Stimulated activated CD4-positive, alpha-beta T cell treated with anti-CD3 and anti-CD28 coated beads, Interleukin-12 subunit alpha, Interleukin-12 subunit beta, amount 100 ng/mL, for 24 hours (primary cell): ENCODE measurements around the gene RNPC3.
A peak's percentile ranks its signal among the peaks of the same experiment; 100 is the strongest.

Experiments used
- DNase-seq, 2 experiments: peaks; one replicate each; pipeline ENCODE4 v3.0.0-alpha.2; 2020; ENCODE audit warnings: low read depth in 2 of 2

Gene RNPC3, protein sequence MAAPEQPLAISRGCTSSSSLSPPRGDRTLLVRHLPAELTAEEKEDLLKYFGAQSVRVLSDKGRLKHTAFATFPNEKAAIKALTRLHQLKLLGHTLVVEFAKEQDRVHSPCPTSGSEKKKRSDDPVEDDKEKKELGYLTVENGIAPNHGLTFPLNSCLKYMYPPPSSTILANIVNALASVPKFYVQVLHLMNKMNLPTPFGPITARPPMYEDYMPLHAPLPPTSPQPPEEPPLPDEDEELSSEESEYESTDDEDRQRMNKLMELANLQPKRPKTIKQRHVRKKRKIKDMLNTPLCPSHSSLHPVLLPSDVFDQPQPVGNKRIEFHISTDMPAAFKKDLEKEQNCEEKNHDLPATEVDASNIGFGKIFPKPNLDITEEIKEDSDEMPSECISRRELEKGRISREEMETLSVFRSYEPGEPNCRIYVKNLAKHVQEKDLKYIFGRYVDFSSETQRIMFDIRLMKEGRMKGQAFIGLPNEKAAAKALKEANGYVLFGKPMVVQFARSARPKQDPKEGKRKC

DNA sequence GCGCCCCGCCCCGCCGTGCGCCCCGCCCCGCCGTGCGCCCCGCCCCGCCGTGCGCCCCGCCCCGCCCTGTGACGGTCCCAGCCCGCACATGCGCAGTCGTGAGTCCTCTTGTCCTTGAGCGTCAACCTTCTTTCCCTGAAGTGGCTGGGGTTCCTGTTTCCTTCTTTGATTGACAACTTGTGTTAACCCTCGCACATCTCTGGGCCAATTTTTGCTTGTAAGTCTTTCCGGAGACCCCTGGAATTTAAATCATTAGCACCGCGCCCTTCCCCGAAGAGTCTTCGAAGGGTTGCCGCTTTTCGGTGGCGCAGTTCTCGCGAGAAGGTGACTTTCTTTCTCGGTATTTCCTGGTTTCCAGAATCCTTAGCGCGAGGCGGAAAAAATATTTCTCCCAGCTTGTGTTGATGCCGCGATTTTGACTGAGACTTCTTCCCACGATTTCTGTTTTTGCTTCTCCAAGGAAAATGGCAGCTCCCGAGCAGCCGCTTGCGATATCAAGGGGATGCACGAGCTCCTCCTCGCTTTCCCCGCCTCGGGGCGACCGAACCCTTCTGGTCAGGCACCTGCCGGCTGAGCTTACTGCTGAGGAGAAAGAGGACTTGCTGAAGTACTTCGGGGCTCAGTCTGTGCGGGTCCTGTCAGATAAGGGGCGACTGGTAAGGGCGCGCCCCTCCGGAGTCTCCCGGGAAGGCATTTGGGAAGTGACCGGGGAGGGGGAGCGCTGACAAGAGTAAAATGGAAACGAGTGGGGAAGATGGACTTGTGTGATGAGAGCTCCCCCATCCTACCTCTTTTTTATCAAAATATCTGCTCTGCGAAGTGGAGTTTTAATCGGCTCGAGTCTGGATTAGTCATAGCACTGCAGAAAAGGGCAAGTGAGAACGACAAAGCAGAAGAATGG lies at the start of gene RNPC3:
RNPC3 (plus strand) TSS at position 93 of the 901 bp plus-strand sequence; CDS start at position 465, 372 bp downstream.
- peak; percentile 66 to 76 for DNase-seq

DNA sequence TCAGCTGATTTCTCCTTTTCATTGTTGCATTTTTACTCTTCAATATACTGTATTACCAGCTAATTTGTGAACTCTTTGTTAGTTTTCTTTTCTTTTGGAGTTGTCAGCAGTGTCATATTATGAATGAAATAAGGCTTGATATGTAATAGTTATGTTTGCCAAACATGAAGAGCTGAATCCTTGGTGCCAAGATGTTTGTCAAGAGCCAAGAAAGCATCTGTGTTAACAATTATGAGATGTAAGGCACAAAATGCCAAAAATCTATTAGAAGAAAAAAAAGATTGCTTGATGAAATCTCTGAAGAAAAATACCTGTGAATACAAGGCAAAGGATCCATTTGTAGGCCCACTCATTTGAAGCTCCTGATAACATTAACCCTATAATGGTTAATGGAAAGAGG lies 48.4 kb upstream of the RNPC3 start:
- DNase-seq, result no peak

DNA sequence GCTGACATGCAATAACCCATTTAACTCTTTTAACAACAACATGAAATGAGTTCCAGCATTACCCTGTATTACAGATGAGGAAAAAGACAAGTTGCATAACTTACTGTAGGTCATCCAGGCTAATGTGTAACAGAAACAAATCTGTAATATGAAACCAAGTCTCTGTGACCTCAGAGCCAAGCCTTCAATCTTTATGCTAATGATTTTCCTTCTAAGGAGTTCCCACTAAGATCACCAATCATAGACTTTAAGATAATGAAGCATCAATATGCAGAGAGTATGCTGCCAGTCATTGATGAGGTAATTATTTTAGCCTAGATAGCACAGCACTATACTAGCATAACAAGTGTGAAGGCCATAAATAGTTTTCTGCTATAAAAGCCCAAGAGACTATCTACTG lies 35.6 kb upstream of the RNPC3 start:
- DNase-seq, result no peak

DNA sequence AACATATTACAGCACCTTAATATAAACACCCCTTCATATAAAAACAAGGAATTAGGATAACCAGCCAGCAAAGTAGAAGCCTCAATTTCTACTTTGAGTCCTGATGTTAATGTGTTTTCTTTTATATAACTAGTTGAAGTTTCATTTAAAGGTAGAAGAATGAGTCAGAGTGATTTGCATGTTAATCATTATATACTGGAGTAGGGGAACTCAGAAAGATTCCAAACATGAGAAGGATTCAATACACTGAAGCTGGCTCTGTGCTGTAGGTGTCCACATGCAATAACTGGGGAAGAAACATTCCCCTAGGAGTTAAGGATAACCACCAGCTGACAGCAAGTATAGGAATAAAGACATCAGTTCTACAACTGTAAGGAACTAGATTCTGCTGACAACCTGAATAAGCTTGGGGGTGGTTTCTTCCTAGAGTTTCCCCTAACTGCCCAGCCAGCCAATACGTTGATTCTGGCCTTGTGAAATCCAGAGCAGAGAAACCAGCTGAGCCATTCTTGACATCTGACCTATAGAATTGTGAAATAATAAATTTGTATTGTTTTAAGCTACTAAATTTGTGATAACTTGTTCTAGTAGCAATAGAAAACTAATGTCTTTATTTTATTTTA lies 33.4 kb upstream of the RNPC3 start:
- DNase-seq, result no peak

DNA sequence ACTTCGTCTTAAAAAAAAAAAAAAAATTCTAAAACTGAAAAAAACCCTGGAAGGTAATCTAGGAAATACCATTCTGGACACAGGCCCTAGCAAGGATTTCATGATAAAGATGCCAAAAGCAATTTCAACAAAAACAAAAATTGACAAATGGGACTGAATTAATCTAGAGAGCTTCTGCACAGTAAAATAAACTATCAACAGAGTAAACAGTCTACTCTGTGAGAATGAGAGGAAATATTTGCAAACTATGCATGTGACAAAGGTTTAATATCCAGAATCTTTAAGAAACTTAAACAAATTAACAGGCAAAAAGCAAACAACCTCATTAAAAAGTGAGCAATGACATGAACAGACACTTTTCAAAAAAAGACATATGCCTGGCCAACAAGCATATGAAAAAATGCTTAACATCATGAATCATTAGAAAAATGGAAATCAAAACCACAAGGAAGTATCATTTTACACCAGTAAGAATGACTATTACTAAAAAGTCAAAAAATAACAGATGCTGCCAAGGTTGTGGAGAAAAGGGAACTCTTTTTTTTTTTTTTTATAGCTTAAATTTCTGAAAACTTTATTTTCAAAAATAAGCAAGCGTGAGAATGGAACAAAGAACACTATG lies 29.4 kb upstream of the RNPC3 start:
- no peak for DNase-seq

DNA sequence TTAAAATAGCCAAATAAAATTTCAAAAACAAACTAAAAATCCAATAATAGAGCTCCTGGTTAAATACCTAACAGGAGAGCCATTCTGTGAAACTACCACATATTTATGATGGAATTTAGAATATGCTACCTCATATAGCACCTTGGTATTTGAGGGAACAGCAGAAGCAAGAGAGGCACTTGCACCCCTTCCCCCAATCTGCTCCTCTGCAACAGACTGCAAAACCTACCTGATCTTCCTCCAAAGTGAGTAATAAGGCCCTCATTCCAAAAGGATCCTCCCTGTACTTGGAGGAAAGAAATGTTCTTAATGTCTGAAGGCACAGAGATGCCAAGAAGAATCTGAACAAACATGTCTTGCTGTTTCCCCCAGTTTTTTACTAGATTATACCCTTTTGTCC lies 28.1 kb upstream of the RNPC3 start:
- no peak for DNase-seq

DNA sequence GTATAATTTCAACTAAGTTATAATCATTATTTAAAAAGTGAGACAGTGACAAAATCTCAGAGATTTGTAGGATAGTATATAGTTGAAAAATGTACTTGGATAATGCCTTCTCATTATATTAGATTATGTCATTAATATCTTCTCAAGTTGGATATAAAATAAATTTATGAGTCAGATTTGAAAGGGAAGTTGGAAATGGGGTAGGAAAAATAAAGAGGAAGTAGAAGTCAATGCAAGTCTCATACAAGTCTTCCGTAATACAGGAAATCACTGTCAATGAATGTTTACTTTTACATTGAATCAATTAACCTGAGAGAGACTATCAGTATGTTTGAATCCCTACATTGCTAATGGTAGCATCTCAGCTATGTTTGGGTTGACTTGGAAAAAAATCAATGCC lies 16.2 kb upstream of the RNPC3 start:
- DNase-seq, result no peak

DNA sequence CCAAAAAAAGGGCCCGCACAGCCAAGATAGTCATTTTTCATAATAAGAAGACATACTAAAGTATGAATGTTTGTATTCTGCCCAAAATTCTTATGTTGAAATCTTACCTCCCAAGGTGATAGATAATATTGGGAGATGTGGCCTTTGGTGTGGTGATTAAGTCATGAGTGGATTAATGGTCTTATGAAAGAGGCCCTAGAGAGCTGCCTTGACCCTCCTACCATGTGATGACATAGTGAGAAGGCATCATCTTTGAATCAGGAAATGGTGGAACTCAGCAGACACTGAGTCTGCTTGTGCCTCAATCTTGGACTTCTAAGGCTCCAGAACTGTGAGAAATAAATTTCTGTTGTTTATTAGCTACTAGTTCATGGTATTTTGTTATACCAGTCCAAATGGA lies 11.8 kb upstream of the RNPC3 start:
- DNase-seq, result no peak

DNA sequence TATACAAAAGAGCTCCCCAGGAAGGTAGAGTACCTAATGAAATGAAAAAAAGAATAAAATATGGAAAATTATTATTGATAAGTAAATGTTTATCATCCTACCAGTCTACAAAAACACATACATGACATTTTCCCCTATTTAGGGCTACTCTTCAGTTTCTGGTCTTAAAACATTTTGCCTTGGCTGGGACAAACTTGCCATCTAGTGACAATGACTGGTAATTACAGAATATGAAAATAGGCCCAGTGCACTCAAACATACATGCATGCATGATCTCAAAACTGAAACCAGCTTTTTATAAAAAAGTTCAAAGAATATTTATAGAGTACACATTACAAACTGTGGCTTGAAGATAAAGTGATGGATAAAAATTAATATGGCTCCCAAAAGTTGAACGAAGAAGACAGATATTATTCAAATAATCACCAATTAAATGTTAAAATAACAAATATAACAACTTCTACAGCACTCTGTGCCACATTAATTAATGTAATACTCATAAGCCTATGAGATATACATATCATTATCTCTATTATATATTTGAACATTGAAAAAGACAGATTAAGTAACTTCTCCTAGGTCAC lies 10.5 kb upstream of the RNPC3 start:
- DNase-seq, result no peak

DNA sequence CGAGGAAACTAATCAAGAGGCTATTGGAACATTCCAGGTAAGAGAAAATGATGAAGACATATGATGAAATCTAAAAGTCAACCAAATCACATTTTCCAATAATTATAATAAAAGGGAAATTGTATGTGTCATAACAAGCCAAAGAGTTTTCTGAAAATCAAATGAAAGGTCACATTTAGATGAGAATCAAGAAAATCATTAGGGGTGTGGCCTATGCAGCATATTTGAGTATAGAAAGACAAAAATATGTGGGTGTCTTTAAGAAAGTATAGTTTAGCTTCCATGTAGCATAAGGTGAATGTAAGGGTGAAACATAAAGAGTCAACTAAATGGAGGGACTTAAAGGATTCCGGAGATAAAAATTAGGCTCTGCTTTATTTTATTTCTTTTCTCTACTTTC lies 9.2 kb upstream of the RNPC3 start:
- no peak for DNase-seq

DNA sequence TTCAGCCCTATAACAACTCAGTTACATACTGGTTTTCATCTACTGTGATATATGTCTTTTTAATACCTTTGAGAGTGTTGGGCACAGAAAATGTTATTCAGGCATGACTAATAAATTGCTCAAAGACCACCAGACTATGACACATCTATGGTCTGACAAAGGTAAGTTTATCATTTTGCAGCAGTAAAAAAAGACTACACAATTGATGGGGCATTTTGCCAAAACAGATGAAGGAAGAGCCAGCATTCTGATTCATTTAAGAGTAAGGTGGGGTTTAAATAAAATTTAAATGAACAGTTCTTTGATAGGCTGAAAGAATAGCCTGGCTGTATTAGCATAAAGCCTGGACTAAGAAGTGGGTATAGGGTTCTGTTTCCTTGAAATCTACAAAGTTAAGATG lies 8.8 kb upstream of the RNPC3 start:
- no peak for DNase-seq

DNA sequence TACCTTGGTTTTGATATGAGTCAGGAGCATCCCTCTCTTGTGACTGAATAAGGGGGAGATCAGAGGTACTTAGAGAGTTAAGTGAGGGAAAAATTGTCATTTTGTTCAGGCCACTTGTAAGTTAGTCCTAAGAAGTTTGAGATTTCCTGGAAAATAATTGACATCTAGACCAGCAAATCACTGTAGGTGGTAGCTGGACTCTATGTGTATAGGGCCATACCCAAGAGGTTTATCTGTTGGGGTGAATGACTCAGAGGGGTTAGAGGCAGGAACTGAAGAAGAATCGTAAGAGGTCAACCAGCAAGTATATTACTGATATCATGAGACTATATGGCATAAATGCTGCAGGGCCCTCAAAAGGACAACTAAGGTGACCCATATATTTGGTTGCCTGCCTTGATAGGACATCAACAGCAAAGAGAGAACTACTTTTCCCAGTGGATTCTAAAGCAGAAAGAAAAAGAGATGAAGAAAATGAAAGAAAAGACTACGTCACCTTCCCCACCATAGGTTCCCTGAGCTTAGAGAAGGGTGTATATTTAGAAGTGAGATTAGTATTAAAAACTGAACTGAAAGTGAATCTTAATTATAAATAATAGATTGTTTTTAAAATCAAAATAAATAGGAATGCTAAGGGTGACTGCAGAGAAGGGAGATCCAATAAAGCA lies 8.0 kb upstream of the RNPC3 start:
- DNase-seq, result no peak

DNA sequence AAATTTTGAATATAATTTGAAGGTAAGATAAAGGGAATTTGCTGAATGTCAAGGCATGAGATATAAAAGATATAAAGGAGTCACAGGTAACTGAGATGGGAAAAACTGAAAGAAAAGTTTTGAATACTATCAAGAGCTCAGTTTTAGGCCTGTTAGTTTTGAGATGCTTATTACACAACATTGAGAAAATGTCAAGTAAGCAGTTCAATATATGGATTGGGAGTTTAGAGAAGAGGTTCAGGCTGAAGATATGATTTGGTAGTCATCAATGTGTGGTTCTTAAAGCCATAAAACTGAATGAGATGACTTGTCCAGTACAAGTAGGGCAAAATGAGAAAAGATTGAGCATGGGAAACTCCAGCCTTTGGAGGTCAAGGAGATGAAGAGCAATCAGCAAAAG lies 4.7 kb upstream of the RNPC3 start:
- no peak for DNase-seq

DNA sequence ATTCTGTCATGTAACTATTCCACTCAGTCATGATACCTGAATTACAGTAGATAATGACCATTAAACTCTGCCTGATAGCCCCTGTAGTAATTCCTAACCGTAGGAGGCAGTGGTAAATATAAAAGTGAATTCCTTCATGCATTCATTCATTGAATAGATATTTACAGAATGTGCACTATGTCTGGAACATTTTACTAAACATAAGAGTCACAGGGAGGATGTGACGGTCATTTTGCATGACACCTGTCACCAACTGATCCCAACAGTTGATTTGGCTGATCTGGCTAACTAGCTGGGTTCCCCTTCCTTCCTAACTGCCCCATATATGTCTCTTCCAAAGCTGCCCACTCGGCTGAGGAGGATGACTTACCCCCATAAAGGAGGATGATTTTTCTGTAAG lies 2.2 kb upstream of the RNPC3 start:
- DNase-seq, result no peak

DNA sequence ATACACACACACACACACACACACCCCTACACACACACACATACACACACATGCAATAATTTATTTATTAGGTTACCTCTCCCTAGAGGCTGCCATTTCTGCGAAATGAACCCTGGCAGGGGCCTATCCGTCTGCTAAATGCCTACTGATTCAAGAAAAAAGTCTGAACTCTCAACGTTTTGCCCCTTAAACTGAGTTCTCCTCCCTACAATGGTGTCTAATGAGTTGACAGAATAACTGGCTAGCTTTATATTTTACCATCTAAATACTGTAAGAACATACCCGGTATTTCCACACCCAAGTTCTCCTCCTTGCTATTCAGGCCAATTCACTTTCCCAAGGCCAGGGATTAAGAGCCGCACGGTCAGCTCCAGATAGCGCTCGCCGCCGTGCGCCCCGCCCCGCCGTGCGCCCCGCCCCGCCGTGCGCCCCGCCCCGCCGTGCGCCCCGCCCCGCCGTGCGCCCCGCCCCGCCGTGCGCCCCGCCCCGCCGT lies 339 bp upstream of the RNPC3 start:
- no peak for DNase-seq

DNA sequence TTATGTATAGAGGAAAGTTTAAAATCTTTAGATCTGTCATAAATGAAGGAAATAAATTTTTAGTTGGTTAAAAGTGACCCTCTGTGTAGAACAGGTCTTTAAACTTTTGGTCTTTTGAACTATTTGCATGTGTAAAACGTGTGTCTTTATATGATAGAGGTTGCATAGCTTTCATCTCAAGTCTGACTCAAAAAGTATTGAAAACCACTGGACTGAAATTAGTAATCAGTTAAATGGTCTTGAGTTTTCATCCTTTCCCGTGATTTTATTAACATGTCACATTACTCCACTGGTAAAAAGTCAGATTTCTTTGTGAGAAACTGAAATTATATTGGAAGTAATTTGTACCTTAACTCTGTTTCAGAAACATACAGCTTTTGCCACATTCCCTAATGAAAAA lies 1.8 kb downstream of the RNPC3 start:
- no peak for DNase-seq

DNA sequence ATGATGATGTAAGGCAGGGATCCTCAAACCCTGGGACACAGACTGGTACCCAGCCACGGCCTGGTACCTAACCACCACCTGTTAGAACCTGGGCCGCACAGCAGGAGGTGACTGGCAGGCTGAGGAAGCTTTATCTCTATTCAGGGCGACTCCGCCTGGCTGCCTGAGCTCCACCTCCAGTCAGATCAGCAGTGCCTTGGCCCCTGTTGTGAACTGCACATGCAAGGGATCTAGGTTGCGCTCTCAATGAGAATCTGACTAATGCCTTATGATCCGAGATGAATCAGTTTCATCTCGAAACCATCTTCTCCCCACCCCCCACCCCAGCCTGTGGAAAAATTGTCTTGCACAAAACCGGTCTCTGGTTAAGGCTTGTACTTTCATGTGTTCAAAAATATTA lies 4.2 kb downstream of the RNPC3 start:
- peak; percentile 23 to 47 for DNase-seq

DNA sequence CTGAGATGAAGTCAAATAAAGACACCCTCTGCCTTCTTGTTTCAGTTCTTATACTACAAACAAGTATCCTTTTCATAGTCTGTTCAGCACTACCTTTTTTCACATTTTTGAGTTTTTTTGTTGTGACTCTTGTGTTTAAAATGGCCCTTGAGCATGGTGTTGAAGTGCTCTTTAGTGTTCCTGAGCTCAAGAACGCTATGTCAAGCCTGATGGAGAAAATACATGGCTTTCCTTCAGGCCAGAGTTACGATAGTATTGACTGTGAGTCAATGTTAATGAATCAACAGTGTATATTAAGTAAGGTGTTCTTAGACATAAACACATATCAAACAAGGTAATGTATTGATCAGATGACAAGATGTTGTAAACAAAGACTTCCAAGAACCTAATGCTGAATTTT lies 12.7 kb downstream of the RNPC3 start:
- no peak for DNase-seq

DNA sequence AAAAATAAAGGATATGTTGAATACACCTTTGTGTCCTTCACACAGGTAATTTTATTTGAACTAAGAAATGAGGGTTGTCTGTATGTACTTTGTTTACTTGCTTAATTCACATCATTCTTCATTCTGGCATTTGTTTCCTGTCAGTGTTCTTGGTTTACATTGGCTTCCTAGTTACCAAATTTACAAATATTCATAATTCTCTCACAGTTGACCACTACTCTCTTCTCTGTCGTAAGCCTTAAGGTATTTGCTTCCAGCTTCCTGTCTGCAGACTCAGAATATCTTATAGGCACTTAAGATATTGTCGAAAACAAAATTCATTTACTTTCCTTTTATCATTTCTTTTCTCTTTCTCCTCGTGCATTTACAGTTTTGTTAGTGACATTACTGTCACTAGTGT lies 15.9 kb downstream of the RNPC3 start:
- no peak for DNase-seq

DNA sequence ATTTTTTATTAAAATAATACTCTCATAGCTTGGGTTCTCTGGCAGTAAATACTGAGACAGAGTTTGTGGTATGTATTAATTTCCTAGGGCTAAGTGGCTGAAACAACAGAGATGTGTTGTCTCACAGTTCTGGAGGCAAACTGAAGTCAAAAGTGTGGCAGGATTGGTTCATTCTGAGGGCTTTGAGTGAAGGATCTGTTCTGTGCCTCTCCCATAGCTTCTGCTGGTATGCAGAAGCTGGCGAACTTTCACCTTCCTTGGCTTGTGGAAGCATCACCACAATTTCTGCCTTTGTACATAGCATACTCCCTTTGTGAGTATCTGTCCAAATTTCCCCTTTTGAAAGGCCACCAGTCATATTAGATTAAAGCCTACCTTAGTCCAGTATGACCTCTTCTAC lies 21.0 kb downstream of the RNPC3 start:
- DNase-seq, result no peak

DNA sequence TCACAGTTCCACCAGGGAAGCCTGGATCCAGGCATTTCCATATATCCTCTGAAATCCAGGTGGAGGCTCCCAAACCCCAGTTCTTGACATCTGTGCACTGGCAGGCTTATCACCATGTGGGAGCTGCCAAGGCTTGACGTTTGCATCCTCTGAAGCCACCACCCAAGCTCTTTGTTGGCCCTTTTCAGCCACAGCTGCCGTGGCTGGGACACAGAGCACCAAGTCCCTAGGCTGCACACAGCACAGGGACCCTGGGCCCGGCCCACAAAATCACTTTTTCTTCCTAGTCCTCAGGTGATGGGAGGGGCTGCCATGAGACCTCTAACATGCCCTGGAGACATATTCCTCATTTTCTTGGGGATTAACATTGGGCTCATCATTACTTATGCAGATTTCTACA lies 22.3 kb downstream of the RNPC3 start:
- no peak for DNase-seq
